ENCODE data around the gene LECT2. TPM values are rescaled to one million over a fixed set of nuclear protein-coding genes. Genes with fewer than 3 reads are reported as not detected.
A peak's percentile ranks its signal among the peaks of the same experiment; 100 is the strongest.

LECT2 gene
- total RNA-seq, 1 donor from 2014 or later: not detected

DNA sequence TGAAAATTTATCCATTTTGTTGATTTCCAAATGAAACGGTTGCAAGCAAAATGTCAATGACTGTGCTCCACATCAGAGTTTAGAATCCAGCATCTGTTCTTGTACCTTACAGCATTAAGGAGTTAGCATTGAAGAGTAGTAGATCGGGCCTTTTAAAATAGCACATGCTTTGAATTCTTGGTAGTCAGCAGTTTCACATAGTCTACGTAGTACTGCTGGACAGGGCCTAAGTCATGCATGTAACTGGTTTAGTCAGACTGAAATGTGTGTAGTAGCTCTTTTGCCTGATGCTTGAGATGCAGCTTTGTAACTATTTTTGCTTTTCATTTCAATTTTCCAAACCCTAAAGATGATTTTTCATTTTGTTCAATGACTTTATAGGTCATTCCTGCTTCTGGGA, 19.8 kb downstream of the LECT2 start:
- H3K4me2 ChIP-seq: no peak overlapping the region
- peaks cover 15% of the 10 kb centered on the region for H4K20me1 ChIP-seq (ENCODE audit: low read depth)
- H3K4me1 ChIP-seq: peaks cover 7% of the 10 kb centered on the region
- Mint-ChIP-seq H3K27me3 (ENCODE audit: insufficient read depth, low read depth) (peaks cover 24% of the 10 kb centered on the region), H3K4me3 (no peak overlapping the region), H3K27ac (no peak overlapping the region), H3K9me3 (no peaks in the 10 kb centered on the region), H3K4me1 (peaks cover 3% of the 10 kb centered on the region), H3K36me3 (no peaks in the 10 kb centered on the region)
- no peaks in the 10 kb centered on the region for H3F3A ChIP-seq (ENCODE audit: low read depth)
- no peaks in the 10 kb centered on the region for H3K36me3 ChIP-seq
- no peaks in the 10 kb centered on the region for H3K79me2 ChIP-seq (ENCODE audit: low read depth)
- TF ChIP-seq EZH2phosphoT487 (IDR thresholded peaks at IDR 0.05) (no peak), EZH2 (IDR thresholded peaks at IDR 0.05) (no peak)
- TF ChIP-seq, protein P1, sequence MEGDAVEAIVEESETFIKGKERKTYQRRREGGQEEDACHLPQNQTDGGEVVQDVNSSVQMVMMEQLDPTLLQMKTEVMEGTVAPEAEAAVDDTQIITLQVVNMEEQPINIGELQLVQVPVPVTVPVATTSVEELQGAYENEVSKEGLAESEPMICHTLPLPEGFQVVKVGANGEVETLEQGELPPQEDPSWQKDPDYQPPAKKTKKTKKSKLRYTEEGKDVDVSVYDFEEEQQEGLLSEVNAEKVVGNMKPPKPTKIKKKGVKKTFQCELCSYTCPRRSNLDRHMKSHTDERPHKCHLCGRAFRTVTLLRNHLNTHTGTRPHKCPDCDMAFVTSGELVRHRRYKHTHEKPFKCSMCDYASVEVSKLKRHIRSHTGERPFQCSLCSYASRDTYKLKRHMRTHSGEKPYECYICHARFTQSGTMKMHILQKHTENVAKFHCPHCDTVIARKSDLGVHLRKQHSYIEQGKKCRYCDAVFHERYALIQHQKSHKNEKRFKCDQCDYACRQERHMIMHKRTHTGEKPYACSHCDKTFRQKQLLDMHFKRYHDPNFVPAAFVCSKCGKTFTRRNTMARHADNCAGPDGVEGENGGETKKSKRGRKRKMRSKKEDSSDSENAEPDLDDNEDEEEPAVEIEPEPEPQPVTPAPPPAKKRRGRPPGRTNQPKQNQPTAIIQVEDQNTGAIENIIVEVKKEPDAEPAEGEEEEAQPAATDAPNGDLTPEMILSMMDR (IDR thresholded peaks at IDR 0.05): no peak
- H3K4me3 ChIP-seq: no peak overlapping the region
- DNase-seq (ENCODE audit: low spot score): no peak
- no peak overlapping the region for H2AFZ ChIP-seq (replicated peaks)
- H3K27ac ChIP-seq: no peak overlapping the region
- H3K9me3 ChIP-seq (ENCODE audit: low read depth): no peaks in the 10 kb centered on the region
- H3K9ac ChIP-seq: no peak overlapping the region
- H3K27me3 ChIP-seq: peaks cover 99% of the 10 kb centered on the region

DNA sequence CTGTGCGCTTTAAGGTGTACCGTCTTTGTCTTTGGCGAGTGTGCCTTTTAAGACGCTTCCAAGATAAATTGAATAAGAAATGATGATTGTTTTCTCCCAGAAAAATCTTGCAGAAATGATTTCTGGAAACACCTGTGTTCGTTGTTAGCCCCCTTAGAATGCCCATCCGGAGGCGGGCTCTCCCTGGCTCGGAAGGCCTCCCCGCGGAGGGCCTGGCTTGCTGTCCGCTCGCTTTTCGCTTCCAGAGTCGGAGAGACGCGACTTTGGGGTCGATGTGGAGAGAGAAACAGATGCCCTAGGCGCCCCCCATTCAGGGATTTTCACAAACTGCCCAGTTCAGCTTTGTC, 23.9 kb downstream of the LECT2 start:
- Histone ChIP-seq H4K20me1 (ENCODE audit: low read depth) (peaks cover 15% of the 10 kb centered on the region), H2AFZ (replicated peaks) (peak overlapping the region; percentile 90), H3K79me2 (ENCODE audit: low read depth) (no peaks in the 10 kb centered on the region), H3K27me3 (peaks cover 100% of the 10 kb centered on the region), H3F3A (ENCODE audit: low read depth) (no peaks in the 10 kb centered on the region), H3K4me2 (peak overlapping the region; percentile 86), H3K9ac (no peak overlapping the region), H3K4me1 (peaks cover 7% of the 10 kb centered on the region), H3K4me3 (peak overlapping the region; percentile 52), H3K27ac (no peak overlapping the region), H3K9me3 (ENCODE audit: low read depth) (no peaks in the 10 kb centered on the region), H3K36me3 (no peaks in the 10 kb centered on the region)
- Mint-ChIP-seq H3K9me3 (peaks cover 11% of the 10 kb centered on the region), H3K36me3 (no peaks in the 10 kb centered on the region), H3K4me3 (peak overlapping the region; percentile 78), H3K27ac (no peak overlapping the region), H3K27me3 (ENCODE audit: insufficient read depth, low read depth) (peaks cover 43% of the 10 kb centered on the region), H3K4me1 (peaks cover 3% of the 10 kb centered on the region)
- TF ChIP-seq EZH2phosphoT487 (IDR thresholded peaks at IDR 0.05) (peak; percentile 64), EZH2 (IDR thresholded peaks at IDR 0.05) (peak; percentile 77)
- TF ChIP-seq, protein P1 (IDR thresholded peaks at IDR 0.05): no peak
- peak; percentile 48 for DNase-seq (ENCODE audit: low spot score)

DNA sequence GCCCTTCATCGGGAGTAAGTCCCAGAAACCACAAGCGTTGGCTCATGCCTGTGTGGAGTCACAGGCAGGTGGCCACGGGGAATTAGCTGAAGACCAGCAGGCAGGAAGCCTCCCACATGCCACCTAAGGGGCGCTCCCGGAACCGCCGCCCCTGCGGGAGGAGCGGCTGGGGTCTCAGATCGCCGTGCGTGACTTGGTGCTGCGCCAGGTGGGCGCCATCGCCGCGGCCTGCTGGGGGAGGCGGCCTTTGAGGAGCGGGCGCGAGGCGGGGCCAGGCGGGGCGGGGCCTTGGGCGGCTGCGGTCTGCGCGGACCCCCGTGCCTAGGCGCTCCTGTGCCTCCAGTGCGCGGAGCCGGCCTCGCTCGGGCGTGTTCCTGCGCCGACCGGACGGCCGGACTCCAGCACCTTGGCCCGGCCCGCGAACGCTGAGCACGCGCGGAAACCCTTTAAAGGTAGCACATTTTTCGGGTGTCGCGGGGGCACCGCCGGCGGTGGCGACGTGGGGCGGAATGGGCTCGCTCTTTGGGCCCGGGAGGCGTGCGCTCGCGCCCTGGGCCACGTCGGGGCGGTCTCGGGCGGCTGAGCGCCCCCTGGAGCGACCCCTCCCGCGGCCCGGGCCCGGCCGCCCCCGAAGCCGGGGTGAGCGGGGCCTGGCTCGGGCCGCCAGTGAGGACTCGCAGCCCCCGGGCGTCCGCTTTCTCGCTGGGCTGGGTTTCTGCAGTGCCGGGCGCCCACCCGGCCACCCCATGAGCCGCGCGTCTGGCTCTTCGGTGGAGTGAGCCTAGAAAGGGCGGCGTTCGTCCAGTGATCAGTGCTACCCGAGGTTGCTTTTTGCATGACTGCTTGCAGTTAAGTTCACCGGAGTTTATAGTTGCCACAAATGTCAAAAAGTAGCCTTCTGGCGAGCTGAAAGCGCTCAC, 24.5 kb downstream of the LECT2 start:
- Histone ChIP-seq H3K4me2 (peak overlapping the region; percentile 86), H3K27me3 (peaks cover 100% of the 10 kb centered on the region), H3K9me3 (ENCODE audit: low read depth) (no peaks in the 10 kb centered on the region), H3K36me3 (no peaks in the 10 kb centered on the region), H3K27ac (no peak overlapping the region), H4K20me1 (ENCODE audit: low read depth) (peaks cover 15% of the 10 kb centered on the region), H2AFZ (replicated peaks) (peak overlapping the region; percentile 90), H3F3A (ENCODE audit: low read depth) (no peaks in the 10 kb centered on the region), H3K4me1 (peaks cover 7% of the 10 kb centered on the region), H3K4me3 (peak overlapping the region; percentile 52), H3K79me2 (ENCODE audit: low read depth) (no peaks in the 10 kb centered on the region), H3K9ac (no peak overlapping the region)
- Mint-ChIP-seq H3K27ac (no peak overlapping the region), H3K4me3 (peak overlapping the region; percentile 78), H3K9me3 (peaks cover 11% of the 10 kb centered on the region), H3K27me3 (ENCODE audit: insufficient read depth, low read depth) (peaks cover 43% of the 10 kb centered on the region), H3K4me1 (peaks cover 3% of the 10 kb centered on the region), H3K36me3 (no peaks in the 10 kb centered on the region)
- TF ChIP-seq, protein P1 (IDR thresholded peaks at IDR 0.05): peak; percentile 31
- TF ChIP-seq EZH2 (IDR thresholded peaks at IDR 0.05): peak; percentile 96
- TF ChIP-seq EZH2phosphoT487 (IDR thresholded peaks at IDR 0.05): peak; percentile 6
- peak; percentile 74 for DNase-seq (ENCODE audit: low spot score)

All from neural progenitor cell (in vitro differentiated cells).